HG03097 (cell line): ENCODE results near the gene LARGE1.

Experiments used
- ATAC-seq: cut with Tn5 transposase; IDR thresholded peaks from one replicate; pipeline ENCODE4 v1.9.1; 2021; ENCODE audit not compliant: unreplicated experiment, low FRiP score

LARGE1 gene

GRCh38 chr22:33625959-33626358, 294.3 kb downstream of the LARGE1 start:
- ATAC-seq: no peak

GRCh38 chr22:33620085-33620484, 300.2 kb downstream of the LARGE1 start:
- no peak for ATAC-seq

- ATAC-seq: no peak
Measured at GRCh38 chr22:33606504-33606903, 313.8 kb downstream of the LARGE1 start.

GRCh38 chr22:33605666-33606065, 314.6 kb downstream of the LARGE1 start:
- no peak for ATAC-seq

GRCh38 chr22:33605221-33605620, 315.1 kb downstream of the LARGE1 start:
- no peak for ATAC-seq

GRCh38 chr22:33601062-33601461, 319.2 kb downstream of the LARGE1 start:
- ATAC-seq: no peak

GRCh38 chr22:33600595-33600994, 319.7 kb downstream of the LARGE1 start:
- no peak for ATAC-seq

- no peak for ATAC-seq
Measured at GRCh38 chr22:33600113-33600512, 320.2 kb downstream of the LARGE1 start.

GRCh38 chr22:33599596-33599995, 320.7 kb downstream of the LARGE1 start:
- ATAC-seq: no peak

GRCh38 chr22:33598821-33599220, 321.5 kb downstream of the LARGE1 start:
- no peak for ATAC-seq

- ATAC-seq: no peak
Measured at GRCh38 chr22:33597274-33597985, 322.8 kb downstream of the LARGE1 start.

GRCh38 chr22:33593818-33594217, 326.5 kb downstream of the LARGE1 start:
- no peak for ATAC-seq

GRCh38 chr22:33591946-33592345, 328.3 kb downstream of the LARGE1 start:
- no peak for ATAC-seq

- no peak for ATAC-seq
Measured at GRCh38 chr22:33589297-33589696, 331.0 kb downstream of the LARGE1 start.

- no peak for ATAC-seq
Measured at GRCh38 chr22:33588860-33589259, 331.4 kb downstream of the LARGE1 start.

GRCh38 chr22:33584152-33584551, 336.1 kb downstream of the LARGE1 start:
- no peak for ATAC-seq

GRCh38 chr22:33582822-33583400, 337.4 kb downstream of the LARGE1 start:
- no peak for ATAC-seq

GRCh38 chr22:33580310-33580709, 340.0 kb downstream of the LARGE1 start:
- no peak for ATAC-seq

- ATAC-seq: no peak
Measured at GRCh38 chr22:33579448-33580093, 340.7 kb downstream of the LARGE1 start.

GRCh38 chr22:33578752-33579151, 341.5 kb downstream of the LARGE1 start:
- ATAC-seq: no peak

- no peak for ATAC-seq
Measured at GRCh38 chr22:33577862-33578411, 342.3 kb downstream of the LARGE1 start.

- ATAC-seq: no peak
Measured at GRCh38 chr22:33576205-33576604, 344.1 kb downstream of the LARGE1 start.
